ENCODE measurements around the gene PCK1. TPM values are rescaled to one million over a fixed set of nuclear protein-coding genes. Genes with fewer than 3 reads are reported as not detected.

PCK1 gene
- total and polyA plus RNA-seq, 2 donors (not counting 3 experiments of a cell fraction or from before 2014, with no cell fraction given), result not detected

- H3K4me1 ChIP-seq (ENCODE audit: control insufficient read depth, extremely low read depth, insufficient read depth, low read length), result no peaks in the 10 kb centered on the region
- H3K9me1 ChIP-seq (replicated peaks; ENCODE audit: control insufficient read depth, extremely low read depth, insufficient read depth, low read length), result no peaks in the 10 kb centered on the region
- no peak overlapping the region for H3K27ac ChIP-seq (ENCODE audit: insufficient read depth, low read depth, low read length)
- intact Hi-C loops (cut with micrococcal nuclease) (no loop called here), dilution Hi-C loops (cut with MboI; ENCODE audit: extremely low pct_ligation_motif_present, low sequenced_read_pairs) (no loop called here)
- FAIRE-seq (no peak), DNase-seq (ENCODE audit: low read depth, low spot score) (no peak)
- no peaks in the 10 kb centered on the region for H3K79me2 ChIP-seq (ENCODE audit: control insufficient read depth, insufficient read depth, low read length)
- H3K4me3 ChIP-seq (replicated peaks in 1 of 3; ENCODE audit: insufficient read depth in 1 of 3, low read depth in 1 of 3, low read length in 3 of 3), result no peak overlapping the region
- H3K9ac ChIP-seq (replicated peaks; ENCODE audit: extremely low read depth, insufficient read depth, low read length), result no peak overlapping the region
- no peaks in the 10 kb centered on the region for H3K9me3 ChIP-seq (replicated peaks; ENCODE audit: control insufficient read depth, insufficient read depth, low read length)
- no peaks in the 10 kb centered on the region for H3K27me3 ChIP-seq (ENCODE audit: control insufficient read depth in 2 of 2, insufficient read depth in 2 of 2, low read length in 2 of 2)
- no peak overlapping the region for H3K4me2 ChIP-seq (ENCODE audit: insufficient read depth, low read length)
- H4K20me1 ChIP-seq (replicated peaks; ENCODE audit: control insufficient read depth, extremely low read depth, insufficient read depth, low read length), result no peaks in the 10 kb centered on the region
- H3K36me3 ChIP-seq (ENCODE audit: control insufficient read depth in 2 of 2, extremely low read depth in 1 of 2, insufficient read depth in 2 of 2, low read length in 2 of 2), result no peaks in the 10 kb centered on the region
- TF ChIP-seq MAX (IDR thresholded peaks at IDR 0.05; ENCODE audit: insufficient read depth, insufficient read length), result no peak
- no peak for TF ChIP-seq FOS (IDR thresholded peaks at IDR 0.05; ENCODE audit: borderline replicate concordance, insufficient read depth, low read length)
- TF ChIP-seq POLR2A (IDR thresholded peaks at IDR 0.05; ENCODE audit: low read depth, low read length), result no peak
- TF ChIP-seq GATA2 (IDR thresholded peaks at IDR 0.05; ENCODE audit: insufficient read depth, insufficient read length, low read depth, low read length), result no peak
- peak in 1 of 2 donors; percentile 16 for TF ChIP-seq CTCF (IDR thresholded peaks at IDR 0.05; ENCODE audit: extremely low read depth in 1 of 2, insufficient read depth in 1 of 2, low read depth in 1 of 2, low read length in 2 of 2)
- no peak for TF ChIP-seq JUN (IDR thresholded peaks at IDR 0.05; ENCODE audit: borderline replicate concordance, insufficient read depth, insufficient read length, low read depth)
- TF ChIP-seq EZH2 (IDR thresholded peaks at IDR 0.05; ENCODE audit: borderline replicate concordance, low read depth, low read length, severe bottlenecking), result no peak
- no TSS peak for BruUV-seq (replicated peaks)
- POLR2A ChIA-PET, result no interaction called here
- H2AFZ ChIP-seq (ENCODE audit: low read depth, low read length), result no peak overlapping the region
- CTCF ChIA-PET, result interaction anchor here (0.6 to 0.7 kb wide), 2 partner anchors 542 to 570 kb away, joined by 3 to 5 read pairs; no protein-coding TSS in a partner anchor
These were observed 48.9 kb downstream of the PCK1 start for GRCh38 chr20:57609842-57610167.

Measured in endothelial cell of umbilical vein (primary cell).